OCI-M1 (cell line): ENCODE results near the gene RRP15.
A peak's percentile ranks its signal among the peaks of the same experiment; 100 is the strongest.

Source experiments
- DNase-seq: peaks from one replicate; lab custom pipeline; 2025; lab: John Stamatoyannopoulos, UW

RRP15 gene, protein sequence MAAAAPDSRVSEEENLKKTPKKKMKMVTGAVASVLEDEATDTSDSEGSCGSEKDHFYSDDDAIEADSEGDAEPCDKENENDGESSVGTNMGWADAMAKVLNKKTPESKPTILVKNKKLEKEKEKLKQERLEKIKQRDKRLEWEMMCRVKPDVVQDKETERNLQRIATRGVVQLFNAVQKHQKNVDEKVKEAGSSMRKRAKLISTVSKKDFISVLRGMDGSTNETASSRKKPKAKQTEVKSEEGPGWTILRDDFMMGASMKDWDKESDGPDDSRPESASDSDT

DNA sequence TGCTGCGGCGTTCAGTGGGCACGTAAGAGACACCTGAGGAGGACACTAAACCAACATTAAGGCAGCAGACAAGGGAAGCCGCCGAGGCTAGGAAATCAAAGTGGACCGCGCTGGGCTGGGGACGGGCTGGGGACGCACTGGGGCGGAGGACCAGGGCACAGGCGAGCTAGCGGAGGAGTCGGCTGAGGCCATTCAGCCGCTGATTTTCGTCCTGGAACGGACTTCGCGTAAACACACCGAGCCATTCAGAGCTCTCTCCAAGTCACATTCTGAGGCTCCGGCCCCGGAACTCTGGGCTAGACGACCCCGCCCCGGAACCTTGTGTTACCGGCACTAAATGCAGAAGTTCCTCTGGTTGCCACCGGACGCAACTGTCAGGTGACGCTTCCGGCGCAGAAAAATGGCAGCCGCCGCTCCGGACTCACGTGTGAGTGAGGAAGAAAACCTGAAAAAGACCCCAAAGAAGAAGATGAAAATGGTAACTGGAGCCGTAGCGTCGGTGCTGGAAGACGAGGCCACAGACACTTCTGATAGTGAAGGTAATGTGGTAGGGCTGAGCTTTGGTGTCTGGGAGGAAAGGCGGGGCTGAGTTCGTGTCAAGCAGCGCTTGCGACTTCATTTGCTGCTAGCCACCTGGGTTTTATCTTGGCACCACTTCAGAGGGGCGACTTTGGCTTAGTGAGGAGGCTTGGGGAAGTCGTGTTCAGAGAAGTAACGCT lies at the start of gene RRP15:
Gene RRP15 (plus strand): TSS at position 377 of the 719 bp plus-strand sequence. CDS start 24 bp downstream, at position 401.
- peak; percentile 94 for DNase-seq

DNA sequence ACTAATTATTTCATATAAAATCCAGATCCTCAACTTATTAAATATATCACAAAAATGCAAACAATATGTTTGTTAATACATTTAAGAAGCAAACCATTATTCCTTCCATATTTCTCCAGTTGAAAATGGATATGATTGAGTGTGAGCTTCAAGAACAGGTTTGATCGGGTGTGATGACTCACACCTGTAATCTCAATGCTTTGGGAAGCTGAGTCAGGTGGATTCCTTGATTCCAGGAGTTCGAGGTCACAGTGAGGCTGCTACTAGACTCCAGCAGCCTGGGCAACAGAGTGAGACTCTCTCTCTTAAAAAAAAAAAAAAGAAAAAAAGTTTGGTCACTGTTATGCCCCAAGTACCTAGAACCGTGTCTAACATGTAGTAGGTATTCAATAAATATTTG lies 42.9 kb upstream of the RRP15 start:
- no peak for DNase-seq

DNA sequence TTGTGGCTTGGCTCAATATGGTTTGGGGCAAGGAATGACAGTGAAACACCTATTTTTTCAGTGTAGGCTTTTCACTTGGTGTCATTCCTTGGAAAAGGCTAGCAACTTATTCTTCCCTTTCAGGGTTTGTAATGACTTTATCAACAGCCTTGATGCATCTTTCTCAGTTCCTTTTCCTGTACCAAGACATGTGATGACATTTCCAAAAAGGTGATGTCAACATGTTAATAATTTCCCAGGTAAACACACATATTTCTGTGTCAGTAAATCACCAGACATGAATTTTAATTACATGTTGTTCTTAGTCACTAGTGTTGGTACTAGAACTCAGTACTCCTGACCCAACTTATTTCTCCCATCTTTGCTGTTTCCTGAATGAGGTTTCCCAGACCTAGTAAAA lies 37.8 kb upstream of the RRP15 start:
- no peak for DNase-seq

DNA sequence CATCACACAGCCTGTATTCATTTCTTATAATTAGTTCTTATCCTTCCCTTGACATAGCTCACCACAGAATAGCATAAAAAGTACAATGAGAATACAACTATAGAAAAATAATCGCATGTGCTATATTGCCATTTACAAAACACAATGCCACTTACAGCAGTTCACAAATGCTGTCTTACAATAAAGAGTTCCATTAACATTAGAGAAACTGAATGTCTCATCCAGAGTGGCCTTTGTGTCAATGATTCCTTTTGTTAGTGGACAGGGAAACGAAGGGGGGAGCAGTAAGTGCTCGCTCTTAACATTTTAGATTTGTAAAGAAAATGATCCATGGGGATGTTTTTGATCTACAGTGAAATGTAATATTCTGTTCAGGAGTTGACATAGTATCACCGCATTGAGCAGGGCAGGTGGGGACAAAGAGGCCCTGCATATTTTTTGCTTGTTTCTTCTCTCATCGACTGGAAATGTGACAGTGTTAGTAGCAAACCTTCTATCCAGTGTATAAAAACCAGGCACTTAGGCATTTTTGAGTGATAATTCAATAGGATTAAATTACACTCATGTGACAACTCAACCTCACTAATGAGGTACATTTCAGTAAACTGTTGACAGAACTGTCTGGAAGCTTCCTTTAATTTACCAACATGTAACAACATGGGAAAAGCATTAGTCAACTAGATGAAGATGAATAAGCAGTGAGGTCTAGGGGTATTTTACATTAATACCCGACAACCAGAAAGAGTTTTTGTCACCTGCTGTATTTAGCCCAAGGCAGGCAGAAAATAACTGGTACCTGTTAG lies 35.6 kb upstream of the RRP15 start:
- DNase-seq = no peak

DNA sequence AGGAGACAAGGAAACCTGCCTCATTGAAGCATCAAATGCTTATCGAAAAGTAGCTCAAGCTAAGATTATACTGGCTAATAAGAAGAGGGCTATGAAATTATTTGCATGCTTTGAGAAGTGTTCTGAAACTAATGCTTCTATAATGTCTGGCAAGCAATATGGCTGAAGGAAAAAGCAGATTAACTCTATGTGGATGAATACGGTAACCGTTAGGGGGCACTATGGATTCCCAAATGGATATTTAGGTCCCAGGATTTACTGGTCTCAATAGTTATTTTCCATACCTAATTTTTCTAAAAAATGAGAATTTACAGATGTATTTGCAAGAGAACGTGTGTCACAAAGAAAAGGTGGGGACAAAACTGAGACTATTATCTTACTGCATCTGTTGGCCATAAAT lies 34.6 kb upstream of the RRP15 start:
- peak; percentile 27 for DNase-seq

DNA sequence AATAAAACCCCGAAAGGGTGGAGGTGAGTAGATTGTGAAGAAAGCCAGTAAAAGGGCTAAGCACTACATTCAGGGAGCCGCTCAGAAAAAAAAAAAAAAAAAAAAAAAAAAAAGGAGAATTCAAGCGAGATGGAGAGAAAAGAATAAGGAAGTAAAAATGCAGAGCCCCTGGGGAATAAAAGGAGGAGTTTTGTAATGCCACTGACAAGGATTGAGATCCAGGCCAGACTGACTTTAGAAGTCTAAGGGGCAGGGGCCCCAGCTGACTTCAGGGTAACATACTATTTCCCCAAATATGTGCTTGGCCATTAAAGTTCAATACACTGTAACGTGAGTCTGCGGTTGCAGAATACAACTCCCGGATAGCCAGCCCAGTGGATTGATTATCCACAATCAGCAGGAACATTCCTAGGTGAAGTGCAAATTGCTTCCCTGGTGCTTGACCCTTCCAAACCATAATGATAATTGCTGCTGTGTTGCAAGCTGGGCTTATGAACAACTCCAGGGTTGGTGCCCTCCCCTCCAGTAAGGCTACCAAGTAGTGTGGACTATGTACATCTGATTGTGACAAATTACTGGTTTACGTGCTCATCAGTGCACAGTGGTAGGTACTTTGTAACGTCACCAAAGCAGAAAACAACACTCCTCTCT lies 30.7 kb upstream of the RRP15 start:
- DNase-seq = no peak

DNA sequence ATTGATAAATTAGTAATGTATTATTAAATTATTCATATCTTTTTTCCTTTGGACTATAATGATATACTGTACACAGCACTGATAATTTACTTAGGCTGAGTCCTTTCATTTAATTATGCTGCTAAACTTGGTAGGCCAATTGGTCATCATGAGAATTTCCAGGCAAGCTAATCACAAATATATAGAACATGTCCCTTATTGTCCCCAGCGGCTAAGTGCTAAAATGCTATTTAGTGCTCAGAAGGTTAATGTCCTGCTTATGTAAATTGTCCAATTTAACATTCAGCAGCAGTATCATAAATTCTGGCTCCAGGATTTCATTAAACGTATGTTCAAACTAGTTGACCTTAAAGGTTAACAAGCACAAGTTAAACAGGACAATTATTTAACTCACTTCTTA lies 30.0 kb upstream of the RRP15 start:
- DNase-seq = no peak

DNA sequence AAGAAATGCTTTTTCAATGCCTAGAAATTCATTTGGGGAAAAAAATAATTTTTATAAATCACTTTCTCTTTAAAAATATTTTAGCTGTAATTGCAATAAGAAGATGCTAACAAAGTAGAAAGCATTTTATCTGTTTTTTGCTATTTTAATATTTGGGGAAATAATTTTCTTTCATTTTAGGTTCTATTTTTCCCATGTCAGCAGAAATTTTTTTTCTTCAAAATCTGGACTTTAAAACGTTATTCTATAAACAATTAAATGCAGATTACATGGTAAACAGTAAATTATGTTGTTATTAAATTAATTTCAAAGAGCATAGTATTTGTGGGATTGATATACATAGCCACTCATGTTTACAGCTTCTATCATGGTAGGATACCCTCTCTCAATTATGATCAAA lies 27.7 kb upstream of the RRP15 start:
- DNase-seq = no peak

DNA sequence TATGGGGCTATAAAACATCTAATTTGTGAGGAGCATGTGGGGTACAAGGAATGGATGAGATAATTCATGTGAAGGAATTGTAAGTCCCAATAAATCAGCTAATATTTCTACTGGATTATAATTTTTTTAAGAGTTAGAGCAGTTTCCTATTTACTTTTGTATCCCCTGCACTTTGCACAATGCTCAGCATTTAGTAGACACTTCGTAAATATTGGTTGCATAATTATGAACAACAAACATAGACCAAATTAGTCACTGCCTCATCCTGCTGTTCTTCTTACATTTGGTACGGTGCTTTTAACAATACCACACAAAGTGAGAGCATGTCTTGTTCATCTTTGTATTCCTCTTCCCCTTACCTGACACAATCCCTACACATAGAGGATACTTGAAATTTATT lies 27.1 kb upstream of the RRP15 start:
- DNase-seq = no peak

DNA sequence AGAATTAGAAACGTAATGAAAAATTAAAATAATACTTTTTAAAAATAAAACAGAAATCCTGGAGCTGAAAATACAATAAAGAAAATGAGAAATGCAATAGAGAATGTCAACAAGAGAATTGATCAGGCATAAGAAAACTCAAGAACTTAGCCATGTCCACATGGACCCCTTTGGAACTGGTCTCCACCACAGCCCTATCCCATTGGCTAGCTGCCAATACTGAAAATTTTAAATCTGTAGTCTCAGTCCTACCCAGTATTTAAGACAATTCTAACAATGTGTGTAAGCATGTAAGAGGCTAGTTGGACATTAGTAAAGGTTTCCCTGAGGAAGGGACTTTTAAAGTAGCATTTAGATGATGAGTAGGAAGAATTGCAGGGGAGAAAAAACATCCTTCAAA lies 25.8 kb upstream of the RRP15 start:
- no peak for DNase-seq

DNA sequence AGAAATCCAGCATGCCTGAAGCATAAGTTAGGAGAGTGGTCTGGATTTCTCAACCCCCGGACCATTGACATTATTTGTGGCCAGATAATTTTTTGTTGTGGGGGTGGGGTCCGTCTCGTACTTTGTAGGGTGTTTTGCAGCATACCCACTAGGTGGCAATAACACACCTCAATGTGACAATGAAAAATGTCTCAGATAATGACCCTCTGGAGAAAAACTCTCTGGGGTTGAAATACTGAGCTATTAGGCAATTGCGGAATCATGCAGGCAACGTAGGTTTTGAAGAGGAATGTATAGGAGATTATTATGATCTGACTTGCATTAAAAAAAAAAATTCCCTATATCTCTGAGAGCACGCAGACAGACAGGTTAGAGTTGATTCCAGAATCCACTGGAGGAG lies 25.3 kb upstream of the RRP15 start:
- peak; percentile 77 for DNase-seq

DNA sequence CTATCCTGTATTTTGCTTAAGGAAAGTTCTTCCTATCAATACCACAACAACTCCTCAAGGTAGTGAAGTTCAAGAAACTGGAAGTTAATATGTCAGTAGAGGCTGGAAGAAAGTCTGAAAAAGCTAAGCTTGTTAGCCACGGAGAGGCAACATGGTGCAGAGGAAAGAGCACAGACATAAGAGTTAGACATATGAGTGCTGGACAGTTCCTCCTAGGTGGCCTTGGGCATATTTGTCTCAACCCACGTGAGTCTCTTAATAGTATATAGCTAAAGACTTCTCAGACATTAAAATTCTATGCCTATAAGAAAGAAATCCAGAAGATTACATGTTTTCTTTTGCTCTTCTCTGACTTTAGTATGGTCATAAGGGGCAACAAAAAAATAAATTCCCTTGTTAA lies 22.8 kb upstream of the RRP15 start:
- DNase-seq = no peak

DNA sequence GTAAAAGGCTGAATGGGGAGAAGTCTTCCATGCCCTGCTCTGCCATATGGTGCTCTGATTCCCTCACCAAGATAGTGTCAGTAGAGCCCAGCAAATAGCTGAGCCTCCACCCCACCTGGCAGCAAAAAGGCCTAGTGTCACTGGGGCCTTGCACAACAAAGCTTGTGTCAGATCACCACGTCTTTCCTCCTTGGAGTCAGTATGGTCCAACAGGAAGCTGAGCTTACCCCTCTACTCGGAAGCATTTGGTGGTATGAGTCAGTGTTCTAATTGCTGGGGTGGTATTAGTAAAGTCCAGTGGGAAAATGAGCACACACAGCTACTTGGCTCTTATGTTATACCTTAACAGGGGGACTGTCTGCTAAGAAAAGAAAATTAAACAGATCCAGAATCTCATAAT lies 18.7 kb upstream of the RRP15 start:
- DNase-seq = no peak

DNA sequence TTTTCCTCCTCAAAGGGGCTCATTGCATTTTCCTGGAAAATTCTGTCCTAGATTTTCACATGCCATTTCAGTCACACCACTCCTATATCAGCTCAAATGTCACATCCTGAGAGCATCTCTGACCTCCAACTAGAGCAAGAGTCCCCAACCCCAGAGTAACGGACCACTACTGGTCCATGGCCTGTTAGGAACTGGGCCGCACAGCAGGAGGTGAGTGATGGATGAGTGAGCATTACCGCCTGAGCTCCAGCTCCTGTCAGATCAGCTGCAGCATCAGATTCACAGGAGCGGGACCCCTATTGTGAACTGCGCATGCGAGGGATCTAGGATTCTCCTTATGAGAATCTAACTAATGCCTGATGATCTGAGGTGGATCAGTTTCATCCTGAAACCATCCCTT lies 12.7 kb upstream of the RRP15 start:
- DNase-seq = no peak

DNA sequence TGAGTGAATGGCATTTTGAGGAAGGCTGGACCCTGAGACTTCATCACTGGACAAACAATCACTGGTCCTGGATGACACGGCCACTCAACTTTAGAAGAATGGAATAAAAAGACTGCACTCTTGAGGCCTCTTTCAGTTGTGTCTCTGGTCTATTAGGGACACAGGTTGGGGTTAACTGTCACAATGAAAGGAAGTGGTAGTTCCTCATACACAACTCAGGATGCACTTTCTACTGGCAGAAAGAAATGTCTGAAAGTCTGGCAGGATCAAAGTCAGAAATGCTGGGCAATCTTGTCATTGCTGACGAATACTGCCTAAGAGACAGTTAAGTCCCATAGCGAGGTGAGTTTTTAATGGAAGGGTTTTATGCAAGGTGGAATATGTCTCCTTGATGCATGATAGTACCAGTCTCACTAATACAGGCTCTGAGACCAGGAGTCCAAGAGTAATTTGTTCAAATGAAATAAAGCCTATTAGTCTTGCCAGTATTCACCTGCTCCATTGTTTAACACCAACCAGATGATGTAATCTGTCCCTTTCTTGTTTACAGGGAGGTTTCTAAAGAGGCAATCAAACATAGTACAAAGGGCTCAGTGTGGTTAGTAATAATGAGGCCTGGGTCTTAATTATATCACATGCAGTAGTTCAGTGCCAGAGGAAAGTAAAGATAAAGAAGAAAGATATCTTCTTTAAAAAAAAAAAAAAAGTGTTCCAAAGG lies 11.2 kb upstream of the RRP15 start:
- no peak for DNase-seq

DNA sequence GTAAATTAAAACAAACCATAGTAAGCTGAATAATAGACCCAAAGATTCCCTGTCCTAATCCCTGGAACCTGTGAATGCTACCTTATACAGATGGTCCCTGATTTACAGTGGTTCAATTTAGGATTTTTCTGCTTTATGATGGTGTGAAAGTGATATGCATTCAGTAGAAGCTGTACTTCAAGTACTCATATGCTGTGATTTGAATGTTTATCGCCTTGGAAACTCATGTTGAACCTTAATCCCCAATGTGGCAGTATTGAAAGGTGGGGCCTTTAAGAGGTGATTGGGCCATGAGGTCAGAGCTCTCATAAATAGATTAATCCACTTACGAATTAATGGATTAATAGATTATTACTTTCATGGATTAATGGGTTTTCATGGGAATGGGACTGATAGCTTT lies 10.6 kb upstream of the RRP15 start:
- no peak for DNase-seq

DNA sequence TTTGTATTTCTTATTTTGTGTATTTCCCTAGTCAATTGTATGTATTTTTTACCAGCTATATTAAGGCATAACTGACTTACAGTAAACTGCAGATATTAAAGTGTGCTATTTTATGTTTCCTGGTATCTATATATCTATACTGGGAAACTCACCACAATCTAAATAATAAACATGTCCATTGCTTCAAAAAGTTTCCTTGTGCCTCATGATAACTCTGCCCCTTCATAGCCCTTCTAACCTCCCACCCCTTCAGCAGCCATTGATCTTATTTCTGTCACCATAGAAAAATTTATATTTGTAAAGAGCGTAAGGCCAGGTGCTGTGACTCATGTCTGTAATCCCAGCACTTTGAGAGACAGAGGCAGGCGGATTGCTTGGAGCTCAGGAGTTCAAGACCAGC lies 9.3 kb upstream of the RRP15 start:
- peak; percentile 34 for DNase-seq

DNA sequence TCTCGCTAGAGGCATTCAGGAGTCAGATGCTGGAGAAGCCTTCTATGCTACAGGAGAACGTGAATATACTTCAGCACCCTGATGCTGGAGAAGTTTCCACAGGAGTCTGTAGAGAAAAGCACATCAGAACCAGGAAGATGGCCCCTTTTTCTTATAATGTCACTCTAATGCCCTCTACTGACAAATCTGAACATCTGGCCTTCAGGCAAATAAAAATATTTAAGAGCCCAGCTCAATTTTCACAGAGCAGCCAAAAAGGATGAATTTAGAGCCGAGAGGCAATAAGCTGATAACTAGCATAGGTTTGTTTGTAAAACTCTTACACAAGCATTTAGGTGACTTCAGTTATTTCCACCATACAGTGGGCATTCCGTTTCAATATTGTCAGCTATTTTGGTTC lies 3.8 kb upstream of the RRP15 start:
- DNase-seq = peak; percentile 56

DNA sequence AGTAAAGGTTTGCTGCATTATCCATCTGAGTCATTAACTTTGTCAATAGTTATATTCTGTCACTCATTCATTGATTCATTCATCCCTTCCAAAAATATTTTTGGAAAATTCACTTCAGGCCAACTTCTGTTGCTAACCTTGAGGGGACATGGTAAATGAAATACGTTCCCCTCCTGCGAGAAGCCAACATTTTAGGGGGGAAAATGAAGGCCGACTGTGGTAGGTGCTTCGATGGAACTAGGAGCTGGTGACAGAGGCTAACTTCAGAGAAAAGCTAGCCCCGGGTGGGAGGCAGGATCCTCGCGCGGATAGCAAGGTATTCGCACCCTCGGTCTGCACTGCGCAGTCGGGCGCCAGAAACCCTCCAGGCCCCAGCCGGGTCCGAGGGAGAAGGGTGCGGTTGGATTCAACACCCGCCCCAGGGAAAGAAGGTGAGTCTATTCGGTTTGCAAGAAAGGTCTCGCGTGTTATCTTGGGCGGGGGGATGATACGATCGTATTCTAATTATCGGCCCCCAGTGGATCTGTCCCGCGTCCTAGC lies 646 bp upstream of the RRP15 start:
- DNase-seq = no peak

DNA sequence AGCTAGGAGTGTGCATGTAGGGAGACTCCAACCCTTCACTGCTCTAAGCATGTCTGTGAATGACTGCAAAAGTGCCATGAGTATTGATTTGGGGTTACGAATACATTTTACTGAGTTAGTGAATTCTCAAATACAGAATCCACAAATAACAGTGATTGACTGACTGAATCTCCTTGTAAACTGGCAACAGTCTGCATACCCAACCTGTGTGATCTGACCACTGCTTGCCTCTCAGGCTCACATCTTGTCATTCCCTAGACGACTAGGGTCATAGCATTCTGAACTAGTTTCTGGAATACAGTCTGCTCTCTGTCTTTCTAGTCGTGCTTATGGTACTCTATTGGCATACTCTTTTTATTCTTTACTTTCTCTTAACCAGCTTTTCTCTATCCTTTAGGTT lies 7.4 kb downstream of the RRP15 start:
- no peak for DNase-seq

DNA sequence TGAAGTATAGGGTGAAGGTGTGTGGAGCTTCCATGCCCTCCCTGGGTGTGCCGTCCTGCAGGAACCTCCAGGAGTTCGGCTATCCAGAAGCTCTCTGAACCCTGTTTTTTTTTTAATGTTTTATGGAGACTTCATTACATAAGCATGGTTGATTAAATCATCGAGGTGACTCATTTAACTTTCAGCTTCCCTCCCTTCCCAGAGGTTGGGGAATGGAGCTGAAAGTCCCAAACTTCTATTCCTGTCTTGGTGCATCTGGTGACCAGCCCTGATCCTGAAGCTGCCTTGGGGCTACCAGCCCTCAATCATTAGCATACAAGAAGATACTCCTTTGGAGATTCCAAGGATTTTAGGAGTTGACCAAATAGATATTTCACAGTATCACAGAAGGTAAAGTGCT lies 9.5 kb downstream of the RRP15 start:
- no peak for DNase-seq

DNA sequence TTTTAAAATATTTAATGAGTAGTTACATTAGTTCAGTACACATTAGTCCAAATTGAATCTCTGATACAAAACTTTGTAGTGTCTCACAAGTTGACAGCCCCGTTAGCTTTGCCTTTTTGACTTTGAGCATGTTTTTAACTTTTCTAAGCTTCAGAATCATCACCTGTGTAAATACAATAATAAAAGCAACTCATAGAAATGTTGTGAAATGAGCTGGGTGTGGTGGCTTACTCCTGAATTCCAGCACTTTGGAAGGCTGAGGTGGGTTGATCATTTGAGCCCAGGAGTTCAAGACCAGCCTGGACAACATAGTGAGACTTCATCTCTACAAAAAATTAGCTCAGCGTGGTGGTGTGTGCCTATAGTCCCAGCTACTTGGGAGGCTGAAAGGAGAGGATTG lies 11.1 kb downstream of the RRP15 start:
- DNase-seq = no peak
